SU-DHL-6 (cell line): Measurements from ENCODE around the gene S100P.

ENCODE experiments used
- H2AFZ ChIP-seq: fragments of 200-600 bp; sonication (generic); 2 replicates; pipeline ENCODE4 v1.6.1; 2014; ENCODE audit warnings: low read depth, mild to moderate bottlenecking, moderate library complexity, mixed read lengths, antibody characterized with exemption, low read length; ENCODE audit not compliant: severe bottlenecking
- H3F3A ChIP-seq: fragments of 200-600 bp; shearing (Covaris generic); 2 replicates; pipeline ENCODE4 v1.6.0; 2016; ENCODE audit warnings: antibody characterized with exemption, mild to moderate bottlenecking; ENCODE audit not compliant: insufficient read depth
- H3K27ac ChIP-seq: fragments of 200-600 bp; sonication (generic); 2 replicates; pipeline ENCODE4 v1.5.1; 2016; ENCODE audit warnings: low read depth, mild to moderate bottlenecking, low read length, moderate library complexity, mixed read lengths
- H3K27me3 ChIP-seq: fragments of 200-600 bp; sonication (generic), shearing (Covaris generic); 2 replicates; pipeline ENCODE4 v1.6.0; 2014; ENCODE audit warnings: mild to moderate bottlenecking, low read length
- H3K36me3 ChIP-seq: fragments of 200-600 bp; sonication (generic); 2 replicates; pipeline ENCODE4 v1.6.1; 2014; ENCODE audit warnings: mild to moderate bottlenecking, low read length, mixed read lengths
- H3K4me2 ChIP-seq: fragments of 300-600, 200-600 bp; shearing (Covaris generic), sonication (generic); 2 replicates; pipeline ENCODE4 v1.6.0; 2014; ENCODE audit warnings: low read length, low read depth, mild to moderate bottlenecking; ENCODE audit not compliant: poor library complexity, severe bottlenecking
- H3K4me3 ChIP-seq: fragments of 200-600 bp; sonication (generic); 2 replicates; pipeline ENCODE4 v1.5.1; 2014; ENCODE audit warnings: antibody characterized with exemption, low read length, mild to moderate bottlenecking, mixed read lengths; ENCODE audit not compliant: insufficient read depth, poor library complexity, severe bottlenecking
- H3K79me2 ChIP-seq: fragments of 200-600 bp; sonication (generic); 2 replicates; pipeline ENCODE4 v1.6.1; 2014; ENCODE audit warnings: mild to moderate bottlenecking, low read length, moderate library complexity; ENCODE audit not compliant: insufficient read depth
- H3K9ac ChIP-seq: fragments of 200-600 bp; sonication (generic); 2 replicates; pipeline ENCODE4 v1.7.0; 2014; ENCODE audit warnings: mild to moderate bottlenecking, low read length
- H3K9me2 ChIP-seq: fragments of 200-600 bp; sonication (generic); replicated peaks from 2 replicates; pipeline ENCODE4 v1.6.1; 2014; ENCODE audit warnings: low read length; ENCODE audit not compliant: insufficient read depth
- H3K9me3 ChIP-seq: fragments of 200-600 bp; sonication (generic); 2 replicates; pipeline ENCODE4 v1.6.1; 2014; ENCODE audit warnings: low read length, mixed read lengths; ENCODE audit not compliant: insufficient read depth
- H4K20me1 ChIP-seq: fragments of 200-600 bp; sonication (generic); 2 replicates; pipeline ENCODE4 v1.6.1; 2014; ENCODE audit warnings: low read depth, mild to moderate bottlenecking, antibody characterized with exemption, low read length, moderate library complexity, mixed read lengths
- CTCF ChIP-seq: fragments of 200-600 bp; sonication (generic); IDR thresholded peaks from one replicate; pipeline ENCODE4 v1.5.1; 2017; ENCODE audit warnings: antibody characterized with exemption, mild to moderate bottlenecking, low read length, moderate library complexity; ENCODE audit not compliant: insufficient read depth, poor library complexity, severe bottlenecking
- EZH2phosphoT487 ChIP-seq: fragments of 200-600 bp; sonication (generic), shearing (Covaris generic); conservative IDR thresholded peaks from 2 replicates; pipeline ENCODE4 v1.6.1; 2018; ENCODE audit warnings: mild to moderate bottlenecking, antibody characterized with exemption, low read length, moderate library complexity, mixed read lengths

S100P gene

DNA sequence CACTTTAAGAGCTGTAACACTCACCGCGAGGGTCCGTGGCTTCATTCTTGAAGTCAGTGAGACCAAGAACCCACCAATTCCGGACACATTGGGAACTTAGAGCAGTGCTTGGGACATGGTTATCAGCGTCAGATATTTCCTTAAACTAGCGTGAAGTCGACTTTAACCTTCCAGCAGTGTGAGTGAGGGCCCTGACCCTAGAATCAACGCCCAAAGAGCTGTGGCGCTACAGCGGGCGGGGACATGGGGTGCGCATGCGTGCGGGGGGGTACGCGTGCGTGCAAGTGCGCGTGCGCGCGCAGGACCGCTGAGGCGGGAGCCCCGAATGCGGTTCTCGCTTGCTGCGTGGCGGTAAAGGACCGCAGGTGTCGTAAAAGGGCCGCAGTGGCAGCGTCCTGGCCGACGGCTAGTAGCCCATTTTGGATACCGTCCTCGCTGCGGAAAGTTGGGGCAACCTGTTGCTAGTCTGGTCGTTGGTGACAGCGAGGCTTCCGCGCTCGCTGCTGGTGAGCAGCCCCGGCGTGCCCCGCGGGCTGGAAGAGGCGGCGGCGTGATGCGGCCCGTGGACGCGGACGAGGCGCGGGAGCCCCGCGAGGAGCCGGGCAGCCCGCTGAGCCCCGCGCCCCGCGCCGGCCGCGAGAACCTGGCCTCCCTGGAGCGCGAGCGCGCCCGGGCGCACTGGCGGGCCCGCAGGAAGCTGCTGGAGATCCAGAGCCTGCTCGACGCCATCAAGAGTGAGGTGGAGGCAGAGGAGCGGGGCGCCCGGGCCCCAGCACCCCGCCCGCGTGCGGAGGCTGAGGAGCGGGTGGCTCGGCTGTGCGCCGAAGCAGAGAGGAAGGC, 19.8 kb upstream of the S100P start:
- H3K4me3 ChIP-seq, result peak overlapping the region; percentile 53
- H3F3A ChIP-seq, result 0 out of 2 replicates have a peak, but pooled peaks cover 4% of the 10 kb centered on the region
- peaks cover 7% of the 10 kb centered on the region; the same call in 1 of the 2 replicates for H3K79me2 ChIP-seq
- H3K9me2 ChIP-seq, result no peaks in the 10 kb centered on the region
- H3K27me3 ChIP-seq, result no peaks in the 10 kb centered on the region
- peak overlapping the region; percentile 55 for H3K4me2 ChIP-seq
- H4K20me1 ChIP-seq, result no peaks in the 10 kb centered on the region
- no peak overlapping the region for H3K27ac ChIP-seq
- no peaks in the 10 kb centered on the region for H3K9me3 ChIP-seq
- H3K36me3 ChIP-seq, result no peaks in the 10 kb centered on the region
- no peak for TF ChIP-seq CTCF
- H3K9ac ChIP-seq, result peak overlapping the region; percentile 58
- peak overlapping the region; percentile 28 for H2AFZ ChIP-seq

- Histone ChIP-seq H3K9me2 (no peaks in the 10 kb centered on the region), H3K27me3 (no peaks in the 10 kb centered on the region), H3K79me2 (peaks cover 7% of the 10 kb centered on the region; the same call in 1 of the 2 replicates), H4K20me1 (no peaks in the 10 kb centered on the region), H3K27ac (no peak overlapping the region), H3K9me3 (no peaks in the 10 kb centered on the region), H3K36me3 (no peaks in the 10 kb centered on the region), H3K9ac (peak overlapping the region; percentile 58), H2AFZ (peak overlapping the region; percentile 28), H3K4me2 (peak overlapping the region; percentile 55), H3F3A (0 out of 2 replicates have a peak, but pooled peaks cover 4% of the 10 kb centered on the region), H3K4me3 (peak overlapping the region; percentile 53)
- TF ChIP-seq CTCF (peak; percentile 10), EZH2phosphoT487 (no peak)
Measured at GRCh38 chr4:6674500-6675149, 19.1 kb upstream of the S100P start.

DNA sequence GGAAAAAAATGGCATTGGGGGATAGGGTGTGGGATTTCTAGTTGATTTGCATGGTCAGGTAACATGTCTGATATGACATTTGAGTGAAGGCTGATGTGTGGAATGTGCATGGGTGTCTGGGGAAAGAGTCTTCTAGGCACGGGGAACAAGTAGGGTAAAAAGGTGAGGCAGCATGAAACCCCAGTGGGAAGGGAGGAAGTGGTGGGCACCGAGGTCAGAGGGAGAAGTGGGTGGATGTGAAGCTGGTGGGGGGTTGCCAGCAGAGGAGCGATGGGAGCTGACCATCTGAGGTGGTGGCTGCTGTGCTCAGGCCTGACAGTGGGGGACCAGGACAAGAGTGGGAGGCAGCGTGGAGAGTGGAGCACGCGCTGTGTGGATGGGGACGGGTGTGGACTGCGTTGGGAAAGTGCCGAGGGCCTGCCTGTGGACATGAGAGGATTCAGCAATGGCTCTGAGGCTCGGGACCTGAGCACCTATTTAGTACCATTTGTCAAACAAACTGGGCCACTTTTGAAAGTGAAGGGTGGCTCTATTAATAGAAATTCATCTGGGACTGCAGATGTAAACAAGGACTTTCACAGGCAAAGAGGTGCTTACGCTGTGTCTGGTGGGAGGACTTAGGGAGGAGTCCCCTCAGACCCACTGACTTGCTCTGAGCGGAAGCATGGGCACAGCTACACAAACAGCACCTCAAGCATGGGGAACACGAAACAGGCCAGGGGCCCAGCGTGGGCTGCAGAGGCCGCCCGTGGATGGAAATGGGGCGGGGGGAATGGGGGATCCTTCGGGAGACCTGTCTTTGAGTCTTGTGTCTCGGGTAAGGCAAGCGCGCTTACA, 16.7 kb upstream of the S100P start:
- no peaks in the 10 kb centered on the region for H3K36me3 ChIP-seq
- H3K9me2 ChIP-seq, result no peaks in the 10 kb centered on the region
- no peaks in the 10 kb centered on the region for H4K20me1 ChIP-seq
- no peak overlapping the region for H3K4me2 ChIP-seq
- H3K9ac ChIP-seq, result no peak overlapping the region
- no peak overlapping the region for H3K4me3 ChIP-seq
- H3K27ac ChIP-seq, result no peak overlapping the region
- H3K9me3 ChIP-seq, result no peaks in the 10 kb centered on the region
- peaks cover 7% of the 10 kb centered on the region; the same call in 1 of the 2 replicates for H3K79me2 ChIP-seq
- H2AFZ ChIP-seq, result no peak overlapping the region
- no peaks in the 10 kb centered on the region for H3K27me3 ChIP-seq
- TF ChIP-seq CTCF (no peak), EZH2phosphoT487 (no peak)
- H3F3A ChIP-seq, result 0 out of 2 replicates have a peak, but pooled peaks cover 4% of the 10 kb centered on the region
